Measurements from ENCODE around the gene BRICD5.

Gene BRICD5

GRCh38 chr16:2196981-2197511, 13.6 kb downstream of the BRICD5 start:
- DNase-seq = no peak

DNA sequence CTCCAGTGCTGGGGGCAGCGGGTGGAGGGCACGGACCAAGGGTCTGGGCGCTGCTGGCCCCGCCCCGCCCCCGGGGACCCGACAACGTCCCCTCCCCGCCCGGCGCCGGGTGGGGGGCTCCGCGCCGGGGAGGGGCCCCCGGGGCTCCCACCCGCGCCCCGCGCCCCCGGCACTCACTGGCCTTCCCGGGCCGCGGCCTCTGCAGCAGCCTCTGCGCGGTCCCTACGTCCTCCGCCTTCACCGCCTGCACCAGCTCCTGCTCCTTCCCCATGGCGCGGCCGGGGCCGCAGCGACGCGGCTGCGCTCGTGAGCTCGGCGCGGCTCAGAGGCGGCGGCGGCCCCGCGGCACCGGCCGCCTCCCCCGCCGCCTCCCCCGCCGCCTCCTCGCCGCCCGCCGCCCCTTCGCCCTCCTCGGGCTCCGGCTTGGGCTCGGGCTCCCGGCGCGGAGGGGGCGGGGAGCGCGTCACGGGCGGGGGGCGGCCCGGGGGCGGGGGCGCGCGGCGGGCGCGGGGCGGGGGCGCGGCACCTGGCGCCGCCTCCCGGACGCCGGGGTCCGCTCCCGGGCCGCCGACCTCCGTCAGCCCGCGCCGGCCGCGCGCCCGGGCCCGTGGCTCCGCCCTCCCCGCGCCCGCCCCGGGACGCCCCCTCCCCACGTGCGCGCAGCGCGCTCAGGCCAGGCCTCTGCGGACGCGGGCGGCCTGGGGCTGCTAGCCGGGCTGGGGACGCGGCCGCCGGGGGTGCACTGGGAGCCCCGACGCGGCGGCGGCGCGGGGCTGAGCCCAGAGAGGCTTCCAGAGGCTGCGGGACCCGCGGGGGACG, 14.3 kb downstream of the BRICD5 start, which contains the start of gene CASKIN1:
Gene CASKIN1 (minus strand): TSS at position 444 of the 819 bp plus-strand sequence. CDS start 173 bp downstream, at position 271.
- DNase-seq = no peak

GRCh38 chr16:2195322-2196161, 15.1 kb downstream of the BRICD5 start:
- no peak for DNase-seq

GRCh38 chr16:2194852-2195321, 15.8 kb downstream of the BRICD5 start:
- peak; percentile 63 for DNase-seq

- DNase-seq = peak; percentile 44
Observed at GRCh38 chr16:2194166-2194834, 16.4 kb downstream of the BRICD5 start.

DNA sequence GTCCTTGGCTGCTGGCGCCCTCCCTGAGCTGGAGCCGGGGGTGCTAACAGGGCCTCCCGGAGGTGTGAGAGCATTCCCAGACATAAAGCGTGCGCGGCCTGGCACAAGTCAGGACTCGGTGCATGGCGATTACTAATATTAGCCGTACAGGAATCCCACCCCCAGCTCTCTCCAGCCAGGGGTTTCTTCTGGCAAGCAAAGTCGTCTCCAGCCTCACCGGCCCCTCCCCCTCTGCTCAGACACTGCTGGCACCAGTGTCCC, 19.3 kb downstream of the BRICD5 start:
- DNase-seq = no peak

- no peak for DNase-seq
Observed at GRCh38 chr16:2190659-2191445, 19.8 kb downstream of the BRICD5 start.

DNA sequence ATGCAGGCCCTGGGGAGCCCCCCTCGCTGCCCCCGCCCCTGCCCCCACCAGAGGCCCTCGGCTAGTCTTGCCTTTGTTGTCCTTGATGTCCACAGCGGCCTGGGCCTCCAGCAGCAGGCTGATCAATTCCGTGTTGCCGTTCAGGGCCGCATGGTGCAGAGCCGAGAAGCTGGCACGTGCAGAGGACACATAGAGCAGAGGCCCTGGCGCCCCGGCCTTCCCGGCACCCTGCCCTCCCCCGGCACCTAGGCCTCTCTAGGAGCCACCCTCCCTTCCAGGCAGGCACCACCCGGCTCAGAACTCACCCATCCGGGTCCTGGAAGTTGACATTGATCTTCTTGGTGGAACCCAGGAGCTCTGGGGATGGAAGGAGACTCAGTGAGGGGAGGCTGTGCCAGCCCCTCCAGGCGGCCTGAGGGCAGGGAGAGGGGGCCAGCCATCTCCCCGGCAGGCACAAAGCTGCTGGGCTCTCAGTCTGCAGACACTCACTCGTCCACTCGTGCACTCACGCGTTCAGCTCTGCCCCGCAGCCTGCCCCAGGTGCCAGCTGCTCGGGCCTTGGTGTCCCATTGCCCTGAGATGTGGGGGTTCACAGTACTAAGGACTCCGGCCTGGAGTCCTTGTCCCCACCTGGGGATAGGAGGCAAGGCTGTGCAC, 20.5 kb downstream of the BRICD5 start:
- no peak for DNase-seq

GRCh38 chr16:2189252-2189893, 21.3 kb downstream of the BRICD5 start:
- no peak for DNase-seq

DNA sequence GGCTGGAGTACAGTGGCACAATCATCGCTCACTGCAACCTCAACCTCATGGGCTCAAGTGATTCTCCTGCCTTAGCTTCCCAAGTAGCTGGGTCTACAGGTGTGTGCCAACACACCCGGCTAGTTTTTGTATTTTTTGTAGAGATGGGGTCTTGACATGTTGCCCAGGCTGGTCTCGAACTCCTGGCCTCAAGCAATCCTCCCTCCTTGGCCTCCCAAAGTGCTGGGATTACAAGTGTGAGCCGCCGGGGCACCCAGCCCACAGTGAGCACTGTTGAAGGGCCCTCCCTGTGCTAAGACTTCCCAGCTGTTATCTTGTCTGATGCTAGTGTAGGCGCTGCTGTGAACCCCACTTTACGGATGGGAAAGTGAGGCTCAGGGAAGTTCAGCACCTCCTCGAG, 22.3 kb downstream of the BRICD5 start:
- no peak for DNase-seq

DNA sequence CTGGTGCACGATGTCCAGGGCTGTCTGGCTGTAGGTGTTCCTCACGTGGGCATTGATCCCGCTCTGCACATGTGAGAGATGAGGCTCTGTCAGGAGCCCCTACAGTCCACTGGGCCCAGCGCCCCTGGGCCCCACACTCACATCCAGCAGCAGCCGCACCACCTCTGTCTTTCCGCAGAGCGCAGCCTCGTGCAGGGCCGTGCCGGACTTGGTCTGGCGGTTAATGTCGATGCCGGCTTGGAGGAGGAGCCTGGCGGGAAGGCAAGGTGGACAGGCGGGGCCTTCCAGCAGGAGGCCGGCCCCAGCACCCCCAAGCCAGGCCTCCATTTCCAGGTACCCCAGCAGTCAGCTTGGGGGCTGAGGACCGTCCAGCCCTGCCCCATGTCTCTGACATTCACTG, 23.5 kb downstream of the BRICD5 start:
- no peak for DNase-seq

DNA sequence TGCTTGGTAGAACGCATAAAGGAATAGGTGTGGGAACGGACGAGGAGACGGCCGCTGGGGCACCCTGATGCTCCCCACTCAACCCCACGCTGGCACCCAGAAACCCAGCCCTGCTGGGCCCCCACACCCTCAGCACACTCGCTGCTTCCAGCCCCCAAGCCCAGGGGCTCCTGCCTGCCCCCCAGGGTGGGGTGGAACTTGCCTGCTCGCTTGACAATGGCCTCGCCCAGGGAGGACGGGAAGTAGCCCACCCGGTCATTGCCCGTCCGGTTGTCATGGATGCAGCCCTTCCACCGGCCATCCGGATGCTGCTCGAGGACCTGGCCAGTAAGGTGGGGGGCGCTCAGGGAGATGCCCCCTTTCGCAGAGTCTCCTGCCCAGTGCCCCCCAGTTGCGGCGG, 24.2 kb downstream of the BRICD5 start:
- no peak for DNase-seq

DNA sequence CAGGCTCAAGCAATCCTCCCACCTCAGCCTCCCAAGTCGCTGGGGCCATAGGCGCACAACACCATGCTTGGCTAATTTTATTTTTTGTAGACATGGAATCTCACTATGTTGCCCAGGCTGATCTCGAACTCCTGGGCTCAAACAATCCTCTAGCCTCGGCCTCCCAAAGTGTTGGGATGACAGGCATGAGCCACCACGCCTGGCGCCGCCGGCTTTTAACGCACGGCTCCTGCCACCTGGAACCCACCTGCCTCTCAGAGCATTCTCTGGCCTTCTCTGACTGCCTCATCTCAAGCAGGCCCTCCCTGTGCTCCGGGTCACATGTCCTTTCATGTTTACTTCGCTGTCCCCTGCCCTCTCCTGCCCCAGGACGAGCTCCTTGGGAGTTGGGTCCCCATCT, 24.6 kb downstream of the BRICD5 start:
- no peak for DNase-seq

GRCh38 chr16:2184962-2185361, 25.7 kb downstream of the BRICD5 start:
- no peak for DNase-seq

DNA sequence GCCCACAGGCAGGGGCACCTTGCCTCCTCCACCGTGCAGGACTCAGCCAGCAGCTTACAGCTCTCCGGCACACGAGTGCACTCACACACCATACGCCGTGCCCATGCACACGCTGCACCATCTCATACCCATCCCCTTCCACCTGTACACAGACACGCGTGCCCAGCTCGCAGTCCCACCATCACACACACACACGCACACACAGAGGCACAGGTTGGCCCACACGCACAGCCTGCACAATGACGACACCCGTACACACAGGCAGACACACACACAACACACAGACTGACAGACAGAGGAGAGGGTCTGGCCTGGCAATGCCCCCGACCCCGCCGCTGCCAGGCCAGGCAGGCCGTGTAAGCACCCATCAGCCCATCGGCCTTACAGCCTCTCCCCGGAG, 26.3 kb downstream of the BRICD5 start:
- no peak for DNase-seq

- DNase-seq = no peak
Observed at GRCh38 chr16:2183671-2184070, 27.0 kb downstream of the BRICD5 start.

DNA sequence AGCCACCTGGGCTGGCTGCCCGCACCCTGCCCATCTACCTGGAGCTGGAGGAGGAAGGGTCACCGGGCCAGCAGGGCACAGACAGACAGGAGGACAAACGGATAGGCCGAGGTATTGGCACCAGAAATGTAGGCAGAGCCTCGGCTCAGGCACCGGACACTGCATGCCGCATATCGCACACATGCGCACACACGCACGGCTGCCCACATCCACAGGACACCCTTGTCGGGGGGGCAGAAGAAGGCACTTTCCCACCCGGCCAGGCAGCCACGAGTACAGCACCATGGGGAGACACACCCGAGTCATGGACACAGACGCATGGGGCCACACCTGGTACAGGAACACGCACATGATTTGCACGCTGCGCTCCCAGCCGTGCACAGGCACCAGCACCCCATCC, 28.7 kb downstream of the BRICD5 start:
- no peak for DNase-seq

- no peak for DNase-seq
Observed at GRCh38 chr16:2180962-2181923, 29.4 kb downstream of the BRICD5 start.

DNA sequence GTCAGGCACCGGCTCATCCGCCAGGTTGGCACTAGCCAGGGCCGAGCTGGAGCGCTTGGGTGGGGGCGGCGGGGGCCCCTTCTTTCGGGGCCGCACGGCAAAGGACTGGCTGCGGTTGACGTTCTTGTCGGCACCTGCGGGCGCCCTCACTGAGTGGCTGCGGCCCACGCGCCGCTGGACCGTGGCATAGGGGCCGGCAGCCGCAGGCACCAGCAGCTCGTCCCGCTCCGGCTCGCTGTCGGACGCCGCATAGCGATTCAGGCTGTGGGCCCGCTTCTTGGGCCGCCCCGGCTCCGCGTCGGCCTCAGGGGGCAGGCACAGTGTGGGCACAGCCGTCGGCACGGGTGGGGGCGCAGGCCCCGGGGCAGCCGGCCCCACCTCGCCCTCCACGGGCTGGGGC, 30.2 kb downstream of the BRICD5 start:
- no peak for DNase-seq

DNA sequence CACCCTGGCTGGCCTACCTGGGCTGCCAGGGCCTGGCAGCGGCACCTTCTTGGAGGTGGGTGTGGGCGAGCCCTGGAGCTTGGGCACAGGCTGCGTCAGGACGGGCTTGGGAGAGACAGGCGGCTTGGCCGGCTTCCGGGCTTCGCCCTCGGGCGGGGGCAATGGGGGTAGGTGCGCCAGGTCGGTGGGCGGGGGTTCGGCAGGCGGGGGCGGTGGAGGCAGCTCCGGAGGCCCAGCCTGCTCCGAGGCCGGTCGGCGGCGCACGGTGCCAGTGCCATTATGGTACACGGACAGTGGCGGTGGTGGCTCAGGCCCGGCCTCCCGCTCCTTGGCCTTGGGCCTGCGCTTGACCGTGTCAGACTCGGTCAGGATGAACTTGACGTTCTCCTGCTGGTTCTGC, 31.1 kb downstream of the BRICD5 start:
- no peak for DNase-seq
